Measurements from ENCODE around the gene SLC10A2.
"Not testable (repeated sequence)": the region's sequence is repeated elsewhere in the genome, so short reads cannot be mapped to it uniquely, and the experiment has no call there.

SLC10A2 gene, protein sequence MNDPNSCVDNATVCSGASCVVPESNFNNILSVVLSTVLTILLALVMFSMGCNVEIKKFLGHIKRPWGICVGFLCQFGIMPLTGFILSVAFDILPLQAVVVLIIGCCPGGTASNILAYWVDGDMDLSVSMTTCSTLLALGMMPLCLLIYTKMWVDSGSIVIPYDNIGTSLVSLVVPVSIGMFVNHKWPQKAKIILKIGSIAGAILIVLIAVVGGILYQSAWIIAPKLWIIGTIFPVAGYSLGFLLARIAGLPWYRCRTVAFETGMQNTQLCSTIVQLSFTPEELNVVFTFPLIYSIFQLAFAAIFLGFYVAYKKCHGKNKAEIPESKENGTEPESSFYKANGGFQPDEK

DNA sequence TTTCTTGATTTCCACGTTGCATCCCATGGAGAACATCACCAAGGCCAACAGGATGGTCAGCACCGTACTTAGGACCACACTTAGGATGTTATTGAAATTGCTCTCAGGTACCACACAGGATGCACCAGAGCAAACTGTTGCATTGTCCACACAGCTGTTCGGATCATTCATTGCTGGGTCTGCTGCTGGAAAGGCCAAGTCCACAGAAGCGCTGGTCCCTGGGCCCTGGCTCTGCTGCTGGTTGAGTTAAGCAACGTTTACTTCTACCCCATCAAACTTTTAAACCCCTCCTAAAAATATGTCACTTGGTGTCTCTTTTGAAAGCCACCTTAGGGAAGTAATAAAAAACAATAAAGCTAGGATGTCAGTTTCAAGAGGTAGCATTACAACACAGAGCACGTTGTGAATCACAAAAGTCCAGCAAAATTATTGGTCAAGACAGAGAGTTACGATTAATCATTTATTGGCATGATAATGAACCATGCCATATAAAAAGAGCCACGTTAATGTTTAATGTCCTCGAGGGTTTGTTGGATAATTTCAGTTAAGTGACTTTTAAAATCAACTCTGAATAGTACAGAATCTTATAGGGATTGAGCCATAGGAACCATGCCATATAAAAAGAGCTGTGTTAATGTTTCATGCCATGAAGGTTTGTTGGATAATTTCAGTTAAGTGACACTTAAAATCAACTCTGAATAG is at the start of gene SLC10A2:
Gene SLC10A2 (minus strand): TSS at position 339 of the 702 bp plus-strand sequence. CDS start 168 bp downstream, at position 171.
- no peak for DNase-seq (ENCODE audit: low read depth)

GRCh38 chr13:103107580-103107979 is 41.4 kb upstream of the SLC10A2 start:
- no peak for DNase-seq (ENCODE audit: low read depth)

- no peak for DNase-seq (ENCODE audit: low read depth)
Observed at GRCh38 chr13:103104340-103104739, 38.1 kb upstream of the SLC10A2 start.

- peak; percentile 24 for DNase-seq (ENCODE audit: low read depth)
Observed at GRCh38 chr13:103103456-103103855, 37.2 kb upstream of the SLC10A2 start.

GRCh38 chr13:103102482-103102881 is 36.3 kb upstream of the SLC10A2 start:
- no peak for DNase-seq (ENCODE audit: low read depth)

GRCh38 chr13:103101901-103102300 is 35.7 kb upstream of the SLC10A2 start:
- no peak for DNase-seq (ENCODE audit: low read depth)

- DNase-seq (ENCODE audit: low read depth): no peak
Observed at GRCh38 chr13:103101500-103101899, 35.3 kb upstream of the SLC10A2 start.

GRCh38 chr13:103100830-103101229 is 34.6 kb upstream of the SLC10A2 start:
- no peak for DNase-seq (ENCODE audit: low read depth)

GRCh38 chr13:103099722-103100293 is 33.6 kb upstream of the SLC10A2 start:
- DNase-seq (ENCODE audit: low read depth): peak; percentile 16

DNA sequence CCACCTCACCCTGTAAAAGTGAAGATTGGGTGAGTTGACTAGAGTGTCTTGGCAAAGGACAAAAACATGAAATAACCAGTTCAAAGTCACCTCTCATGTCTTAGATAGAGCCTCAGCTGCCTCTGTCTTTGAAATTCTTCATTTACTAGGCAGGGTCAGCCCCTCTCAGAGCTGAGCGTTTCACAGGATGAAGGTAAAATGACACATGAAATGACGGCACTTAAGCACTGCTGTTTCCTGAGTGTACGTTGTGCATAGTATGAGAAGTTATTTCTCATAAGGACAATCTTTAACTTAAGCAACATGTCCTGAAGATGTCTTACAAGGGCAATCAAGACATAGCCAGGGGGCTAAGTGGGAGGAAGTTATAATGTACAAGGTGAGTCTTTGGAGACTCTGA is 32.3 kb upstream of the SLC10A2 start:
- no peak for DNase-seq (ENCODE audit: low read depth)

DNA sequence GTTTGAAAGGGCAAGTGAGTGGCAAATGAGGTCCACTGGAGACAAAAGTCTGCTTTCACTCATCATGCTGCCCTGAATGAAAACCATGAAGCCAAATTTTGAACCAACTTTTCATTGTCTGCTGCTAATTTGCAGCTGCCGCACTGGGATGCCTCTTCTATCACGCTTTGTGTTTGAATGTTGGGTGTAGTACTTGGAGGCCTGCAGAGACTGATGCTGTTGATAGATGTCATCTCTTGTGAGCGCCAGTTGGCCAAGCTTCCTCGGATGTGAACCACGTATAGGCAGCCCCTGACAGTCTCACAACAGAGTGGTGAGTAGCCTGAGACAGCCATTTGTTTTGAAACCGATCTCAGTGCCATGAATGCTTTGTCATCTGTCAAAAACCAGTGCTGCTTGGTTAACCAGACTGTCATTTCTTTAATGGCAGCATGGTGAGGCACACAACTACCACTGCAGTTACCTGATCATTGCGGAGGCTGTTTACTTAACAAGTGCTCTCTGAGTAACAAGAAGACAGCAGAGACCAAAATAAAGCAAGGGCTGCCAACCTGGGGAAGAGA is 31.2 kb upstream of the SLC10A2 start:
- no peak for DNase-seq (ENCODE audit: low read depth)

DNA sequence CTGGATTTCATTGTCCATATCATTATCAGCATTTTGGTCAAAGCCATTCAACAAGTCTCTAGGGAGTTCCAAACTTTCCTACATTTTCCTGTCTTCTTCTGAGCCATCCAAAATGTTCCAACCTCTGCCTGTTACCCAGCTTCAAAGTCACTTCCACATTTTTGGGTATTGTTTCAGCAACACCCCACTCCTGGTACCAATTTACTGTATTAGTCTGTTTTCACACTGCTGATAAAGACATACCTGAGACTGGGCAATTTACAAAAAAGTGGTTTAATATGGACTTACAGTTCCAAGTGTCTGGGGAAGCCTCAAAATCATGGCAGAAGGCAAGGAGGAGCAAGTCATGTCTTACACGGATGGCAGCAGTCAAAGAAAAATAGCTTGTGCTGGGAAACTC is 27.4 kb upstream of the SLC10A2 start:
- not testable (repeated sequence) for DNase-seq (ENCODE audit: low read depth)

- no peak for DNase-seq (ENCODE audit: low read depth)
Observed at GRCh38 chr13:103087275-103087674, 21.1 kb upstream of the SLC10A2 start.

DNA sequence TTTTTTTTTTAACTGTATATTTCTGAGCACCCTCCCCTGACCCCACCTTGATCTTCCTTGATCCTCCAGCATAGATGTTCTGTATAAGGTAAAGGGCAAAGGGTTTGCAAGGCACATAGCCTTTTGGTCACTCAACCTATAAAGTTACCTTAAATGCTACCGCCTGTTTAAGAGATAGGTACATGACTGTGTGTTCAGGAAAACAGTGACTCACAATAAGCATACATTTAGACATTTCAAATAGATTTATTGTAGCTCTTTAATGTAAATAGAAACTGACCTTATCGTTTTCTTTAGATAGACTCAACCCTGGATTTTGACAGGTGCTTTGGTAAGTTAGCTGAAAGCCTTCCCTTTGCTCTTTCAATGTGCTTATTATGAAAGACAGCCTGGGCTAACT is 15.2 kb upstream of the SLC10A2 start:
- DNase-seq (ENCODE audit: low read depth): no peak

DNA sequence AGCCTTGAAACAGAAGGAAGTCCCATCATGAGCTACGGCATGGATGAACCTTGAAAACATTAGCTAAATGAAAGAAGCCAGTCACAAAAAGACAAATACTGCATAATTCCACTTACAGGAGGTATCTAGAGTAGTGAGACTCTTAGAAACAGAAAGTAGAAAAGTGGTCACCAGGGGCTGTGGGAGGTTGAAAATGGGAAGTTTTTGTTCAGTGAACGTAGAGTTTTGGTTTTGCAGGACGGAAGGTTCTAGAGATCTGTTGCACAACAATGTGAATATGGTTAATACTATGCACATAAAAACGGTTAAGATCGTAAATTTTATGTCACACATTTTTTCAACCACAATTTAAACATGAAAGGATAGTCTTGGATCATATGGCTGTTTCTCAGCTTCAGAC is 11.9 kb upstream of the SLC10A2 start:
- DNase-seq (ENCODE audit: low read depth): no peak

GRCh38 chr13:103068836-103069235 is 2.6 kb upstream of the SLC10A2 start:
- no peak for DNase-seq (ENCODE audit: low read depth)

DNA sequence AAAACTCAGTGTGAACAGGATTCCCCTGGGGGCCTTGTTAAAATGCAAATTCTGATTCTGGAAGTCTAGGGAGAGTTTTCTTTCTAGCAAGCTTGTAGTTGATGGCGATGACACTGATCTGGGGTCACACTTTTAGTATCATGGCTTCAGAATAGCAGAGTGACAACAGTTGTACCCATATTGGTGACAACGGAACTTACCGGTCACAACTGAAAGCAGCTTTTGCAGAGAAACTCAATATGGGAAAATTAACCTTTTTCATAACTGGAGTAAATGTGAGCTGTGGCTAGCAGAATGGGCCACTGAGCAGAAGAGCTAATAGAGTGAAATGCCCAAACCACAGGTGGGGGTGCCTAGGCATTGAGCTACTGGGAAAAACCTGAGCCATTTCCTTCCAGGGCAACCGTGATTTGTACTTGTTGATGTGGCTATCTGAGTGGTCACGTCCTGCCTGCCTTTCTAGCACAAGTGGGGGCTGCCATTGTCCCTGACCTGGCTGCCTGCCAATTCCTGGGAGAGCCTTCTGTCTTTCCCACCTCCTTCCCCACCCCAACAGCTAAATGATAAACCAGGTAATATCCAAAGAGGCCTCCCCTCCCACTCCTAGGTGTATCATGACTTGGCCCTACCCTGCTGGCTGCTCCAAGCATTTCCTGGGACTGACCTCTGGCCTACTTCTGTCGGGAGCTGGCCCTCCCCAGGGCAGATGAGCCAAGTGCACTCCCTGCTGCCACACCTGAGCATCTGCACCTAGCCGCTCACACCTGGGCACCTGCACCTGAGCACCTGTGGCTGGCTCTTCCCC is 1.7 kb upstream of the SLC10A2 start:
- no peak for DNase-seq (ENCODE audit: low read depth)

DNA sequence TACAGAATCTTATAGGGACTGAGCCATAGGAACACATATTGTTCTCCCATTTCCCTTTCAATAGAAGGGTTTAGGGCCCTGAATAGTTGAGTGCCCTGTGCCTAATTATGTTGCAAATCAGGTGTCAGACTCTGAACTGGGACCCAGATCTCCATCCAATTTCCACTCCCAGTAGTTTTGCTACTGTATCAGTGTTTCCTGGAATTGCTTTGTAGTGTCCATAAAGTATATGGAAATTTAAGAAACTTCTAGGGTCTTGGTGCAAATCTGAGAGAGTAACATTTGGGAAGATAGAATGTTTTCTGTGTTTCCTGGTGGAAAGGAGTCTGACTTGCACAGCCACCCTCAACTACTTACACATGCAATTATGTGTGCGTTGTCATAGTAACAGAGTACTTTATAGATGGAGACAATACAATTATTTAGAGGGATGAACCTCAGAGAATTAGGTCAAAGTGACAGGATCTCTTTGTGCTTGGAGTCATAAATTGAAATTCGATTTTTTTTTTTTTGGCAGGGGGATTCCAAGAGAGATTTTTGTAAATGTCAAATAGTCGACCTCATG is 646 bp upstream of the SLC10A2 start:
- no peak for DNase-seq (ENCODE audit: low read depth)

DNA sequence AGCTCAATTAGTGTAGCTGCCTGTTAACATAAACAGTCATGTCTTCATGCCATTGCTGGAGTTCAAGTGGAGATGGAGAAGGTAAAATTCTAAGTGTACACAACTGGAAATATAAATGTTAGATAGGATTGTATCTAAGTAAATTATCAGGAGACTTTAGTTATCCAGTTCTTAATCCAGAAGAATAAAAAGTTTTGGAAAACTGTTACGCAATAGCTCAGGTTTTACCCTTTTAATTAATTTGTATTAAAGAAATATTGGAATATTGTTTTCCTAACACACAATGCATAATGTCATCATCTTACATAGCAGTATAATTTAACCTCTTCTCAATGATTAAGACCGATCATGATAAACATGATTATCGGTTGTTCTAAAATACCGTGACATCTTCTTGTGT is 2.8 kb downstream of the SLC10A2 start:
- DNase-seq (ENCODE audit: low read depth): no peak

DNA sequence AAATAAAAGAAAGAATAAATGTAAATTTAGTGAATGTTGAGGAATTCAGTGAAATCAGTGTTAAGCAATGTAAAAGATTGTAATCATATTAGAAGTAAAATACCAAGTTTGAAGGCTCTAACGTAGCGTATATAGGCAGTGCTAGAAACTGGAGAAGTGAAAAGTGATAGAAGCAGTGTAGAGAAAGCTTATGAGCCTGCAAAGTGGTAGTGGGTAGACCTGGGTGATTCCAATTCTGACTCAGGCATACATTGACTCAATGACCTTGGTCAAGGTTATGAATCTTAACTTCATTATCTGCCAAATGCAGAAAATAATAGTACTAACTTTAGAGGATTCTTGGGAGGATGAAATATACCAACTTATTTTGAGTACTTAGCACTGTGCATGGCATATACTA is 4.1 kb downstream of the SLC10A2 start:
- DNase-seq (ENCODE audit: low read depth): no peak

DNA sequence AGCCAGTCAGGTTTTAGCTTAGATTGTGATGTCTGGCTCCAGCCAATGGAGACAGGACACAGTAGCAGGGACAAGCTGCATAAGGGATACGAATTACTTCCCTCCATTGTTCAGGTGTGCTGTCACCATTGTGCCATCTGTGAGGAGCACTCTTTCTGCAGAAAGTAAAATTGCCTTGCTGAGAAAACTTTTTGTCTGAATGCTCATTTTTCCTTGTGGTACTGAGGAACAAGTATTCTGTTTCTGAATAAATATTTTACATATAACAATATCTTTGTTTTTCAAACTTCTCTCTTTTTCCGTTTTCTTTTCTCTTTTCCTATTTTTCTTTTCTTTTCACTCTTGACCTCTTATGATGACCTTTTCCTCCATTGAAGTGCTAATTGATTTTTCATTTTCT is 10.2 kb downstream of the SLC10A2 start:
- no peak for DNase-seq (ENCODE audit: low read depth)

- DNase-seq (ENCODE audit: low read depth): no peak
Observed at GRCh38 chr13:103055166-103055565, 11.1 kb downstream of the SLC10A2 start.
